Measurements from ENCODE around the gene EMB.
"Not testable (repeated sequence)": the region's sequence is repeated elsewhere in the genome, so short reads cannot be mapped to it uniquely, and the experiment has no call there.

- not testable (repeated sequence) for TF ChIP-seq EZH2 (IDR thresholded peaks at IDR 0.05; ENCODE audit: low read depth, unreplicated experiment); CTCF (conservative IDR thresholded peaks at IDR 0.05; ENCODE audit: low read depth in 2 of 2); POLR2AphosphoS5 (IDR thresholded peaks at IDR 0.05; ENCODE audit: low read depth); JUNB (IDR thresholded peaks at IDR 0.05; ENCODE audit: unreplicated experiment); NANOG (IDR thresholded peaks at IDR 0.05; ENCODE audit: borderline replicate concordance); REST (IDR thresholded peaks at IDR 0.05; ENCODE audit: unreplicated experiment); EZH2phosphoT487 (IDR thresholded peaks at IDR 0.05; ENCODE audit: unreplicated experiment); ETS1 (IDR thresholded peaks at IDR 0.05); ZNF114 (CRISPR knock-in tag; IDR thresholded peaks at IDR 0.05); CREB1 (CRISPR knock-in tag; IDR thresholded peaks at IDR 0.05; ENCODE audit: low read depth); ZNF462 (CRISPR knock-in tag; IDR thresholded peaks at IDR 0.05)
Observed at GRCh38 chr5:50449241-50449640, 8.2 kb upstream of the EMB start.
